A673 (cell line): ENCODE data around the gene FRAS1. TPM values are rescaled to one million over a fixed set of nuclear protein-coding genes. Genes with fewer than 3 reads are reported as not detected.
"Not testable (repeated sequence)": the region's sequence is repeated elsewhere in the genome, so short reads cannot be mapped to it uniquely, and the experiment has no call there.

Experiments
- BruUV-seq: library from RNA; stranded (reverse); fragments of 400-500 nt; replicated peaks from 2 replicates; lab custom pipeline; 2021; lab: Mats Ljungman, UMichigan
- CTCF ChIA-PET: fragments of 300-600 bp; sonication (Branson Sonifier 250); formaldehyde crosslinking; loops from one replicate; lab custom pipeline; 2022; ENCODE audit warnings: antibody characterized with exemption; lab: Charles Lee
- POLR2A ChIA-PET: fragments of 300-600 bp; sonication (Branson Sonifier 250); formaldehyde crosslinking; loops from one replicate; lab custom pipeline; 2022; ENCODE audit warnings: antibody characterized with exemption; ENCODE audit not compliant: low non-redundant PET; lab: Charles Lee
- DNase-seq: peaks from one replicate; pipeline ENCODE4 v3.0.0-alpha.2; 2015; ENCODE audit warnings: low spot score
- H3K27ac ChIP-seq: fragments of 200-600 bp; sonication (generic); 2 replicates; pipeline ENCODE4 v1.5.1; 2016; ENCODE audit warnings: mixed run types, low read depth, mild to moderate bottlenecking, mixed read lengths, antibody characterized with exemption, low read length; ENCODE audit not compliant: poor library complexity, severe bottlenecking
- H3K27me3 ChIP-seq: fragments of 200-600 bp; sonication (generic); replicated peaks from 2 replicates; pipeline ENCODE4 v1.6.1; 2017; ENCODE audit warnings: mixed run types, low read depth, mild to moderate bottlenecking, mixed read lengths, antibody characterized with exemption, low read length; ENCODE audit not compliant: insufficient read depth, poor library complexity
- H3K36me3 ChIP-seq: fragments of 200-600 bp; sonication (generic); 2 replicates; pipeline ENCODE4 v1.6.1; 2016; ENCODE audit warnings: mixed run types, mild to moderate bottlenecking, mixed read lengths, antibody characterized with exemption, low read length; ENCODE audit not compliant: insufficient read depth, poor library complexity, severe bottlenecking
- H3K4me1 ChIP-seq: fragments of 200-600 bp; sonication (generic); 2 replicates; pipeline ENCODE4 v1.6.1; 2017; ENCODE audit warnings: mixed run types, mild to moderate bottlenecking, mixed read lengths, antibody characterized with exemption, low read length; ENCODE audit not compliant: insufficient read depth, poor library complexity, severe bottlenecking
- H3K4me3 ChIP-seq: fragments of 200-600 bp; sonication (generic); 2 replicates; pipeline ENCODE4 v1.5.1; 2016; ENCODE audit warnings: low read depth, mixed run types, mild to moderate bottlenecking, mixed read lengths, low read length; ENCODE audit not compliant: poor library complexity, severe bottlenecking
- H3K9me3 ChIP-seq: fragments of 200-600 bp; sonication (generic); 2 replicates; pipeline ENCODE4 v1.6.1; 2016; ENCODE audit warnings: mixed run types, low read depth, mild to moderate bottlenecking, mixed read lengths, antibody characterized with exemption, low read length; ENCODE audit not compliant: poor library complexity, severe bottlenecking
- CTCF ChIP-seq: fragments of 300-800, 200-600 bp; sonication (generic); conservative IDR thresholded peaks from 2 replicates; pipeline ENCODE4 v1.5.1; 2017; ENCODE audit warnings: low read depth, mild to moderate bottlenecking, antibody characterized with exemption, low read length, moderate library complexity, mixed read lengths
- EZH2 ChIP-seq: fragments of 200-600 bp; sonication (generic); IDR thresholded peaks from 2 replicates; pipeline ENCODE4 v1.6.1; 2017; ENCODE audit warnings: borderline replicate concordance, low read depth, mild to moderate bottlenecking, mixed read lengths, antibody characterized with exemption, low read length; ENCODE audit not compliant: poor library complexity, severe bottlenecking
- intact Hi-C: fragments of 100-400 bp; cut with micrococcal nuclease; formaldehyde crosslinking; loops from one replicate; pipeline ENCODE4 v1.10.0; 2022; ENCODE audit not compliant: unreplicated experiment
- total RNA-seq: library from RNA; stranded (reverse); gene quantifications from 2 replicates; pipeline ENCODE4 v1.2.3, GENCODE V29; 2021

Gene FRAS1
- total RNA-seq, 1 experiment from 2014 or later, result 0.06 TPM

DNA sequence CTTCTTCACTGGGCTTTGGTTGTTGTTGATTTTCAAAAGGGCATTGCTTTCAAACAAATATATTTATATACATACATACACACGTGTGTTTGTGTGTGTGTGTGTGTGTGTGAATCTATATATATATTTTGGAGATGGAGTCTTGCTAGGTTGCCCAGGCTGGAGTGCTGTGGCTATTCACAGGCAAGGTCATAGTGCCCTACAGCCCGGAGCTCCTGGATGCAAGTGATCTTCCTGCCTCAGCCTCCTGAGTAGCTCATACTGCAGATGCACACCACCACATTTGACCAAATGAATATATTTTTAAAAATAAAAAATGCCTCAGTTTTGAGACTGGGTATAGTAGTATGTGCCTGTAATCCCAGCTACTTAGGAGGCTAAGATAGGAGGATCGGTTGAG is 34.4 kb downstream of the FRAS1 start:
- ChIA-PET CTCF (no interaction called here), POLR2A (no interaction called here)
- Histone ChIP-seq H3K9me3 (no peaks in the 10 kb centered on the region), H3K4me1 (no peaks in the 10 kb centered on the region), H3K27ac (no peak overlapping the region), H3K36me3 (no peaks in the 10 kb centered on the region), H3K4me3 (no peak overlapping the region), H3K27me3 (no peaks in the 10 kb centered on the region)
- DNase-seq, result no peak
- intact Hi-C loops, result no loop called here
- no TSS peak for BruUV-seq
- no peak for TF ChIP-seq EZH2
- TF ChIP-seq CTCF, result no peak

DNA sequence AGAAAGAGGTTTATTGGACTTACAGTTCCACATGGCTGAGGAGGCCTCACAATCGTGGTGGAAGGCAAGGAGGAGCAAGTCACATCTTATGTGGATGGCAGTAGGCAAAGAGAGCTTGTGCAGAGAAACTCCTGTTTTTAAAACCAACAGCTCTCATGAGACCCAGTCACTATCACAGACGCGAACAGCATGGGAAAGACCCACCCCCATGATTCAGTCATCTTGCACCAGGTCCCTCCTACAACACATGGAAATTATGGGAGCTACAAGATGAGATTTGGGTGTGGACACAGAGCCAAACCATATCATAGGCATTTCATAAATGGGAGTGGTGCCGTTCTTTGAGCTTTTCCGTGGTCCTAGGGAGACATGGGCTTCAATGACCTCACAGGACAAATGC is 35.2 kb downstream of the FRAS1 start:
- H3K27ac ChIP-seq, H3K9me3 ChIP-seq, BruUV-seq, intact Hi-C loops, CTCF ChIA-PET, H3K27me3 ChIP-seq, H3K4me3 ChIP-seq, H3K4me1 ChIP-seq, POLR2A ChIA-PET, DNase-seq, H3K36me3 ChIP-seq: not testable (repeated sequence)

GRCh38 chr4:78092850-78093249 is 35.7 kb downstream of the FRAS1 start:
- Histone ChIP-seq H3K27me3 (no peaks in the 10 kb centered on the region), H3K36me3 (no peaks in the 10 kb centered on the region), H3K4me1 (no peaks in the 10 kb centered on the region), H3K27ac (no peak overlapping the region), H3K9me3 (no peaks in the 10 kb centered on the region), H3K4me3 (no peak overlapping the region)
- no TSS peak for BruUV-seq
- intact Hi-C loops, result no loop called here
- DNase-seq, result no peak
- CTCF ChIA-PET, result no interaction called here
- no peak for TF ChIP-seq CTCF
- TF ChIP-seq EZH2, result no peak
- POLR2A ChIA-PET, result no interaction called here

- intact Hi-C loops, result no loop called here
- ChIA-PET CTCF (no interaction called here), POLR2A (interaction anchor here (0.6 kb wide), 1 partner anchor 14 kb away, joined by 3 read pairs; no protein-coding TSS in a partner anchor)
- no peaks in the 10 kb centered on the region for H3K27me3 ChIP-seq
- TF ChIP-seq CTCF (no peak), EZH2 (no peak)
- DNase-seq, result no peak
- BruUV-seq, result no TSS peak
- H3K4me3 ChIP-seq, result no peak overlapping the region
- H3K9me3 ChIP-seq, result no peaks in the 10 kb centered on the region
- no peaks in the 10 kb centered on the region for H3K36me3 ChIP-seq
- H3K4me1 ChIP-seq, result no peaks in the 10 kb centered on the region
- no peak overlapping the region for H3K27ac ChIP-seq
These were observed 38.0 kb downstream of the FRAS1 start for GRCh38 chr4:78095081-78095480.
